HG03175 (cell line): ENCODE measurements around the gene PRPF6.
"Not testable (repeated sequence)": the region's sequence is repeated elsewhere in the genome, so short reads cannot be mapped to it uniquely, and the experiment has no call there.

Source experiments
- ATAC-seq: cut with Tn5 transposase; IDR thresholded peaks from one replicate; pipeline ENCODE4 v1.9.1; 2021; ENCODE audit warnings: mild to moderate bottlenecking, moderate library complexity; ENCODE audit not compliant: unreplicated experiment

Gene PRPF6

GRCh38 chr20:64009811-64010387, 29.0 kb downstream of the PRPF6 start:
- ATAC-seq, result no peak

- no peak for ATAC-seq
Measured at GRCh38 chr20:64010711-64011237, 29.8 kb downstream of the PRPF6 start.

GRCh38 chr20:64011366-64011779, 30.4 kb downstream of the PRPF6 start:
- ATAC-seq, result no peak

- not testable (repeated sequence) for ATAC-seq
Measured at GRCh38 chr20:64012385-64013154, 31.6 kb downstream of the PRPF6 start.

- no peak for ATAC-seq
Measured at GRCh38 chr20:64015635-64016034, 34.7 kb downstream of the PRPF6 start.

- ATAC-seq, result no peak
Measured at GRCh38 chr20:64021124-64021975, 40.4 kb downstream of the PRPF6 start.

- no peak for ATAC-seq
Measured at GRCh38 chr20:64022671-64023360, 41.9 kb downstream of the PRPF6 start.

- no peak for ATAC-seq
Measured at GRCh38 chr20:64023361-64024140, 42.6 kb downstream of the PRPF6 start.

- no peak for ATAC-seq
Measured at GRCh38 chr20:64024141-64024990, 43.4 kb downstream of the PRPF6 start.

- ATAC-seq, result no peak
Measured at GRCh38 chr20:64025101-64025825, 44.3 kb downstream of the PRPF6 start.

GRCh38 chr20:64025826-64026412, 45.0 kb downstream of the PRPF6 start:
- ATAC-seq, result no peak

GRCh38 chr20:64027981-64028685, 47.2 kb downstream of the PRPF6 start:
- no peak for ATAC-seq

GRCh38 chr20:64029293-64030117, 48.6 kb downstream of the PRPF6 start:
- ATAC-seq, result no peak

GRCh38 chr20:64030371-64031134, 49.6 kb downstream of the PRPF6 start:
- no peak for ATAC-seq

GRCh38 chr20:64031822-64032314, 50.9 kb downstream of the PRPF6 start:
- ATAC-seq, result no peak
